Subcutaneous adipose tissue (tissue), 4 donors: ENCODE data around the gene ZBTB17. TPM values are rescaled to one million over a fixed set of nuclear protein-coding genes. Genes with fewer than 3 reads are reported as not detected.

Source experiments
- CTCF ChIP-seq: fragments of 450-650 bp; IDR thresholded peaks from one replicate; pipeline ENCODE4 v1.5.1; 2016; ENCODE audit warnings: low read depth, mild to moderate bottlenecking, control low read depth, antibody characterized with exemption, moderate library complexity
- total RNA-seq, 4 donors: library from RNA; depleted of rRNA; stranded (reverse); fragments of >200 nt; gene quantifications; one replicate each; pipeline ENCODE4 v1.1.0, GENCODE V29; 2016

Gene ZBTB17
- total RNA-seq, 4 donors from 2014 or later = 21.6 to 42.0 (median 25.4) TPM

GRCh38 chr1:15962176-15962575 lies 13.7 kb downstream of the ZBTB17 start:
- no peak for TF ChIP-seq CTCF

- no peak for TF ChIP-seq CTCF
Measured at GRCh38 chr1:15961492-15961891, 14.4 kb downstream of the ZBTB17 start.

- TF ChIP-seq CTCF = no peak
Measured at GRCh38 chr1:15960808-15961207, 15.1 kb downstream of the ZBTB17 start.

GRCh38 chr1:15959827-15960446 lies 16.0 kb downstream of the ZBTB17 start:
- TF ChIP-seq CTCF = no peak

- TF ChIP-seq CTCF = no peak
Measured at GRCh38 chr1:15959424-15959823, 16.5 kb downstream of the ZBTB17 start.

- no peak for TF ChIP-seq CTCF
Measured at GRCh38 chr1:15958793-15959192, 17.1 kb downstream of the ZBTB17 start.

GRCh38 chr1:15958111-15958510 lies 17.8 kb downstream of the ZBTB17 start:
- TF ChIP-seq CTCF = no peak
